ENCODE measurements around the gene IL17B. TPM values are rescaled to one million over a fixed set of nuclear protein-coding genes. Genes with fewer than 3 reads are reported as not detected.

IL17B gene
- total RNA-seq, 1 donor from 2014 or later: not detected

DNA sequence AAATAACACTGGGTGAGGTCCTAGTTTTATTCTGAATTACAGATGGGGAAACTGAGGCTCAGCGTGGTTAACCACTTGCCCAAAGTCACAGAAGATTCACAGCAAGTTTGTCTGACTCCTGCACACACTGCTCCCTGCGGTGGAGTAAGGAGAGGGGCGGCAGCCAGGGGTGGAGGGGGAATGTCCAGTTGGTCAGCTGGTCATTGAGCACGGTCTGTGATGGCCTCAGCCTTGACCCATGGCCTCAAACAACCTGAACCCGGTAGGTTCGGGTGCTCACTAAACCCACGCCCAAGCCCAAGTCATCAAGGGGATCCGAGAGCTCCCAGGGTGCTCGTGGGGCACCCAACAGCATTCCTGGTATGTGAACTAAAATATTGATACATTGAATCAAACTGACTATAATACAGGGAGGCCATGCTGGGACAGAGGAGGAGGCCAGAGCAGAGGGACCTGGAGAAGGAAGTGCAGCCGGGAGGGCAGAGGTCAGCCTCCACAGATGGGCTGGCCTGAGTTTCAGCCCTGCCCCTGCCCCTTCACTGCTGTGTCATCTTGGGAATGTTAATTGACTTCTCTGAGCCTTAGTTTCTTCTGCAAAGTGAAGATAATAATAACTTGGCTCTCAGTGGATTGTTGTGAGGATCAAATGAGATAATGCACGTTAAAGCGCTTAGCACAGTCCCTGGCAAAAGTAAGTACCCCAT, 3.6 kb upstream of the IL17B start:
- Mint-ChIP-seq H3K4me1 (no peaks in the 10 kb centered on the region), H3K9me3 (no peaks in the 10 kb centered on the region), H3K27me3 (no peaks in the 10 kb centered on the region), H3K4me3 (no peak overlapping the region), H3K27ac (no peak overlapping the region), H3K36me3 (ENCODE audit: low read depth) (no peaks in the 10 kb centered on the region)
- no peak for DNase-seq
- intact Hi-C loops (cut with micrococcal nuclease): loop anchor here (1.0 kb wide), 2 partner anchors 52 to 182 kb away; no protein-coding TSS in a partner anchor

DNA sequence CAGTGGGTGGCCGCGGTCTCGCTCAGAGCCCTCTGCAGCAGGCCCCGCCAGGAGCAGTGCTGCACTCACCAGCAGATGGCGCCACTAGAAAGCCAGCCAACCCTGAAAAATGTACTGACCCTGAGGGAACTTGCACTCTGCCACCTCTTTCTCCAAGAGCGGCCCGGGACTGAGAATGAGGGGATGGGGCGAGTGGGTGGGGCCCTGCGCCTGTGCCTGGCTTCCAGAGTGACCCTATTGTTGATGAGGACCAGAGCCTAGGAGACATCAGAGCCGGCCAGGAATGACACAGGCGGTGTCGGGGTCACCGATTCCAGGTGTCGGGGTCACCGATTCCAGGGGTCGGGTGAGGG, 2.9 kb upstream of the IL17B start:
- intact Hi-C loops (cut with micrococcal nuclease): loop anchor here (1.0 kb wide), 2 partner anchors 52 to 182 kb away; no protein-coding TSS in a partner anchor
- Mint-ChIP-seq H3K9me3 (no peaks in the 10 kb centered on the region), H3K4me1 (no peaks in the 10 kb centered on the region), H3K4me3 (no peak overlapping the region), H3K27ac (no peak overlapping the region), H3K36me3 (ENCODE audit: low read depth) (no peaks in the 10 kb centered on the region), H3K27me3 (no peaks in the 10 kb centered on the region)
- DNase-seq: peak; percentile 92

DNA sequence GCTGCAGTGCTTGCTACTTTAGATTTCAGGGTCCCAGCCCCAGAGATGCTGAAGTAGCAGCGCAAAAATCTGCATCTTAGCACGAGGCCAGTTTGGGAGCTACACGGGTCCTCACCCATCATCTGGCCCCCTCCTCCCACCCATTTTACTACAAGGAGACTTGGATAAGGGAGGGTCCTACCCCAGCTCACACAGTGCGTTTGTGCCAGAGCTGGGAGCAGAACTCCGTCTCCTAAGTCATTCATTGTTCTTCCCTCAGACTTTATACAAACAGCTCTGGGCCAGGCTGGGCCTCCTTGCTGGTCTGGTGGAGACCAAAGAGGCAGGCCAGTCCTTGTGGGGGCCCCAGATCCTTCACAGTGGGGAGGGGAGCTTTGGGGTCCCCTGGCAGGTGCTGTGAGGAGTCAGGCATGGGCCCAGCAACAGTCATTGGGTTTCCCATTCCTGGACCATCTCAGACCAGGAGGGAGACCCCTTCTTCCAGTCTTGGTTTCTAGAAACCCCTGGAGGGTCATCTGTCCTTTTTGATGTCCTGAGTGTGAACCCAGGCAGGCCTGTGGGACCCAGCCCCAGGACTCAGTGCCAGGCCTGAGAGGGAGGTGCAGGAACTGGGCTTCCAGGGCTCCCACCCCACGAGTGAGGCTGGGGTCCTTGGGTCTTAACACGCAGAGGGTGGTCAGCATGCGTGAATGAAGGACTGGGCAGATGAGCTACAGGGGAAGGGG, 2.3 kb upstream of the IL17B start:
- no peak overlapping the region for H3K4me3 Mint-ChIP-seq
- no peaks in the 10 kb centered on the region for H3K4me1 Mint-ChIP-seq
- intact Hi-C loops (cut with micrococcal nuclease): no loop called here
- no peaks in the 10 kb centered on the region for H3K27me3 Mint-ChIP-seq
- no peaks in the 10 kb centered on the region for H3K9me3 Mint-ChIP-seq
- no peaks in the 10 kb centered on the region for H3K36me3 Mint-ChIP-seq (ENCODE audit: low read depth)
- no peak overlapping the region for H3K27ac Mint-ChIP-seq
- no peak for DNase-seq

DNA sequence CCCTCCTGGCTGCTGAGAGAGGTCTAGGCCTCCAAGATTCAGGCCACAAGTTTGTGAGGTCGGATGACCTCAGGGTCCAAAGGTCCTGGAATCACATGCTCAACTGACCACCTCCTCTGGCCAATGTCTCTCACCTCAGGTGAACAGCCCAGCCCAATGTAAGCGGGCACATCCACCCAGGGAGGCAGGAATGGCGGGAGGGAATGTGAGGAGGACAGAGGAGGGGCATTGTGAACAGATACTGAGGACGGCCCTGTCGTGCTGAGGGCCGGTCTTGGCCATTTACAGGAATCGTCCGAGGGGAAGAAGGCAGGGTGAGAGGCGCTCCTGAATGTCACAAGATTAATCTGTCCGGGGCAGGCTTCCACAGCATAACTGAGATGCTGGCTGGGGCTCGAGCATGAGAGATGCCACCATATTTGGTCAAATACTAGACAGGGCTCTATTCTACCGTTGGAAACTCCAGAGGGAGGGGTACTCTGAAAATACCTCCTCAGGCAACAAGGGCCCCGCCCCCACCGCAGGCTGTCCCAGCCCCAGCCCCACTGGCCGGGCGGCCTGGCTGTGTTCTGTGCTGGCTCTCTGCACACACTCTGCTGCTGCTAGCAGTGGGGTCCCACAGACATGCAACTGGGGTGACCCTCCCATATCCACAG, 1.5 kb upstream of the IL17B start:
- no peaks in the 10 kb centered on the region for H3K9me3 Mint-ChIP-seq
- H3K4me1 Mint-ChIP-seq: no peaks in the 10 kb centered on the region
- no peak for DNase-seq
- H3K27ac Mint-ChIP-seq: no peak overlapping the region
- H3K36me3 Mint-ChIP-seq (ENCODE audit: low read depth): no peaks in the 10 kb centered on the region
- H3K27me3 Mint-ChIP-seq: no peaks in the 10 kb centered on the region
- intact Hi-C loops (cut with micrococcal nuclease): no loop called here
- no peak overlapping the region for H3K4me3 Mint-ChIP-seq

- intact Hi-C loops (cut with micrococcal nuclease): no loop called here
- no peak overlapping the region for H3K27ac Mint-ChIP-seq
- no peak for DNase-seq
- H3K4me3 Mint-ChIP-seq: no peak overlapping the region
- H3K4me1 Mint-ChIP-seq: no peaks in the 10 kb centered on the region
- no peaks in the 10 kb centered on the region for H3K27me3 Mint-ChIP-seq
- no peaks in the 10 kb centered on the region for H3K9me3 Mint-ChIP-seq
- no peaks in the 10 kb centered on the region for H3K36me3 Mint-ChIP-seq (ENCODE audit: low read depth)
These were observed 804 bp upstream of the IL17B start for GRCh38 chr5:149379818-149380374.

GRCh38 chr5:149378241-149378820, 761 bp downstream of the IL17B start:
- Mint-ChIP-seq H3K4me3 (no peak overlapping the region), H3K36me3 (ENCODE audit: low read depth) (no peaks in the 10 kb centered on the region), H3K27me3 (no peaks in the 10 kb centered on the region), H3K9me3 (no peaks in the 10 kb centered on the region), H3K27ac (no peak overlapping the region), H3K4me1 (no peaks in the 10 kb centered on the region)
- intact Hi-C loops (cut with micrococcal nuclease): no loop called here
- DNase-seq: no peak

DNA sequence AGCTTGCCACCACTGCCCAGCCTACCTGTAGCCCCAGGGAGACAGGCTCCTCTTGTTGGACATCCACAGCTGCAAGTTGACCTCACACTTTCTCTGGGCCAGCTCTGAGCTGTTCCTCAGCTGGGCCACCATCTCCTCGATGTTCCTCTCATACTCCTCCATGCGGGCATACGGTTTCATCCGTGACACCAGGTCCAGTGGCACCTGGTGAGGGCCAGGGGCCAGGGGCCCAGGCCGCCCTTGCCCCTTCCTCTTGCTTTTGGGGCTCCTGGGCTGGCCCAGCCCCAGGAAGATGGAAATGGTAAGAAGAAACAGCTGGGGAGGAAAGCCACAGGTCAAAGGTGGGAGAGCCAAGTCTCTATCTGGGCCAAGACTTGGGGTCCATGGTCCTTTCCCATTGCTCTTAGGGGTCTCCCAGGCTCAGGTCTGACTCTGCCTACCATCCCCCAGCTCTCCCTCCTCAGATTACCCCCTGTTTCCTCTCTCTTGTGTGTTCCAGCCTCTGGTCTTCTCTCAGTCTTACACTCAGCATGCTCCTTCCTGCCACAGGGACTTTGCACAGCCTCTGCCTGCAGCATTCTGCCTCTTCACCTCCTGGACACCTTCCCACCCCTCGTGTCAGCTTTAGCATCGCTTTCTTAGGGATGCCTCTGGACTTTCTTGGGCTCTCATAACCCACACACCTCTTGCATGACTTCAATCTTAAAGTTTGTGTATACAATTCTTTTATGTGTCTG, 2.2 kb downstream of the IL17B start:
- no peak overlapping the region for H3K4me3 Mint-ChIP-seq
- H3K9me3 Mint-ChIP-seq: no peaks in the 10 kb centered on the region
- no peak overlapping the region for H3K27ac Mint-ChIP-seq
- H3K36me3 Mint-ChIP-seq (ENCODE audit: low read depth): no peaks in the 10 kb centered on the region
- H3K27me3 Mint-ChIP-seq: no peaks in the 10 kb centered on the region
- no peak for DNase-seq
- intact Hi-C loops (cut with micrococcal nuclease): no loop called here
- H3K4me1 Mint-ChIP-seq: no peaks in the 10 kb centered on the region

GRCh38 chr5:149376104-149376503, 3.0 kb downstream of the IL17B start:
- H3K9me3 Mint-ChIP-seq: no peaks in the 10 kb centered on the region

GRCh38 chr5:149375434-149375833, 3.7 kb downstream of the IL17B start:
- intact Hi-C loops (cut with micrococcal nuclease): no loop called here
- H3K4me1 Mint-ChIP-seq: no peaks in the 10 kb centered on the region
- H3K27ac Mint-ChIP-seq: no peak overlapping the region
- H3K27me3 Mint-ChIP-seq: no peaks in the 10 kb centered on the region
- no peak overlapping the region for H3K4me3 Mint-ChIP-seq
- no peaks in the 10 kb centered on the region for H3K36me3 Mint-ChIP-seq (ENCODE audit: low read depth)
- no peak for DNase-seq
- no peaks in the 10 kb centered on the region for H3K9me3 Mint-ChIP-seq

More at GRCh38 chr5:149376104-149376503, 3.0 kb downstream of the IL17B start:
- H3K27ac Mint-ChIP-seq: no peak overlapping the region
- no peaks in the 10 kb centered on the region for H3K4me1 Mint-ChIP-seq
- H3K36me3 Mint-ChIP-seq (ENCODE audit: low read depth): no peaks in the 10 kb centered on the region
- intact Hi-C loops (cut with micrococcal nuclease): no loop called here
- no peak overlapping the region for H3K4me3 Mint-ChIP-seq
- no peaks in the 10 kb centered on the region for H3K27me3 Mint-ChIP-seq
- no peak for DNase-seq

DNA sequence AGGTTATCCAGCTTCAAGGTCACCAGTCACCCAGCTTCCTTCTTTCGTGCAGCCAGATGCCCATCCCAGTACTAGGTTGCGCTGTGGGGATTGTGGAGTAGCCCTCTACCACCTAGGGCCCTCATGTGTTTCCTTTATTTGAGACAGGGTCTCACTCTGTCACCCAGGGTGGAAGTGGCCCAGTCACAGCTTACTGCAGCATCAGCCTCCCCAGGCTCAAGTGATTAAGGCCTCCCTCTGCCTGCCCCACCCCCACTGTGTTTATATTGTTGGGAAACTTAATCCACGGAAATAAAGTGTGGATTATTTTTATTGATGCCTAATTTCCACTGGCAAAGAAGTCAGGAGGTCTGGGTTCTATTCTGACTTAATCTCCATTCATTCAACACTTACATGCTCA, 4.3 kb downstream of the IL17B start:
- Mint-ChIP-seq H3K9me3 (no peaks in the 10 kb centered on the region), H3K4me3 (no peak overlapping the region), H3K27ac (no peak overlapping the region), H3K4me1 (no peaks in the 10 kb centered on the region), H3K27me3 (no peaks in the 10 kb centered on the region), H3K36me3 (ENCODE audit: low read depth) (no peaks in the 10 kb centered on the region)
- DNase-seq: no peak
- intact Hi-C loops (cut with micrococcal nuclease): no loop called here

DNA sequence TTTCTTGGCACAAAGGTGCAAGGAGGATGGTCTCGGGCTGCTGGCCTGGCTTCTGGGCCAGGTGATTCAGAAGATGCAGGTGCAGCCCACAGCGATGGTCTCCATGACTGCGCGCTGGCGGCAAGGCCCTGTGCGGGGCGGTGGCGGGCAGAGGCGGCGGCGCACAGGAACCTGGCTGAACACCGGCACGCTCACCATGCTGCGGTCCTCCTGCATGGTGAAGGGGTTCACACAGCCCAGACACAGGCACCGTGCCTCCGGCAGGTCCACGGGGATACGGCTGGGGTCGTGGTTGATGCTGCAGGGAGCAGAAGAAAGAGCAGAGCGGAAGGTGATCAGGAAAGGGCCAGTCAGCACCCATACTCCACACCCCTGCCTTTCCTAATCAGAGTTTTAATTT, 4.8 kb downstream of the IL17B start:
- intact Hi-C loops (cut with micrococcal nuclease): no loop called here
- no peak for DNase-seq
- H3K27me3 Mint-ChIP-seq: no peaks in the 10 kb centered on the region

DNA sequence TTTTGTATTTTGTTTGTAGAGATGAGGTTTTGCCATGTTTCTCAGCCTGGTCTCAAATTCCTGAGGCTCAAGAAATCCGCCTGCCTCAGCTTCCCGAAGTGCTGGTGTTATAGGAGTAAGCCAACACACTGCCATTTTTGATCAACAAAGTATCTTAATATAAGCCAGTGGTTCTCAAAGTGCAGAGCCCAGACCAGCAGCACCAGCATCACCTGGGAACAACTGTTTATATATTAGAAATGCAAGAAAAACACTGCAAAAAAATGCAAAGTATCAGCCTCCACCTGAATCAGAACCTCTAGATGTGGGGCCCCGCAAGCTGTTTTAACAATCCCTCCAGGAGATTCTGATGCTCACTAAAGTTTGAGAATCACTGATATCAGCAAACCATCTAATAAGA, 6.2 kb downstream of the IL17B start:
- no peaks in the 10 kb centered on the region for H3K27me3 Mint-ChIP-seq
- H3K27ac Mint-ChIP-seq: no peak overlapping the region
- DNase-seq: no peak
- no peaks in the 10 kb centered on the region for H3K9me3 Mint-ChIP-seq
- no peaks in the 10 kb centered on the region for H3K4me1 Mint-ChIP-seq
- peaks cover 5% of the 10 kb centered on the region for H3K36me3 Mint-ChIP-seq (ENCODE audit: low read depth)
- intact Hi-C loops (cut with micrococcal nuclease): no loop called here
- H3K4me3 Mint-ChIP-seq: no peak overlapping the region

More for the DNA sequence above, 4.8 kb downstream of the IL17B start:
- no peak overlapping the region for H3K27ac Mint-ChIP-seq
- H3K36me3 Mint-ChIP-seq (ENCODE audit: low read depth): peaks cover under 1% of the 10 kb centered on the region
- no peaks in the 10 kb centered on the region for H3K9me3 Mint-ChIP-seq
- H3K4me1 Mint-ChIP-seq: no peaks in the 10 kb centered on the region
- H3K4me3 Mint-ChIP-seq: no peak overlapping the region

DNA sequence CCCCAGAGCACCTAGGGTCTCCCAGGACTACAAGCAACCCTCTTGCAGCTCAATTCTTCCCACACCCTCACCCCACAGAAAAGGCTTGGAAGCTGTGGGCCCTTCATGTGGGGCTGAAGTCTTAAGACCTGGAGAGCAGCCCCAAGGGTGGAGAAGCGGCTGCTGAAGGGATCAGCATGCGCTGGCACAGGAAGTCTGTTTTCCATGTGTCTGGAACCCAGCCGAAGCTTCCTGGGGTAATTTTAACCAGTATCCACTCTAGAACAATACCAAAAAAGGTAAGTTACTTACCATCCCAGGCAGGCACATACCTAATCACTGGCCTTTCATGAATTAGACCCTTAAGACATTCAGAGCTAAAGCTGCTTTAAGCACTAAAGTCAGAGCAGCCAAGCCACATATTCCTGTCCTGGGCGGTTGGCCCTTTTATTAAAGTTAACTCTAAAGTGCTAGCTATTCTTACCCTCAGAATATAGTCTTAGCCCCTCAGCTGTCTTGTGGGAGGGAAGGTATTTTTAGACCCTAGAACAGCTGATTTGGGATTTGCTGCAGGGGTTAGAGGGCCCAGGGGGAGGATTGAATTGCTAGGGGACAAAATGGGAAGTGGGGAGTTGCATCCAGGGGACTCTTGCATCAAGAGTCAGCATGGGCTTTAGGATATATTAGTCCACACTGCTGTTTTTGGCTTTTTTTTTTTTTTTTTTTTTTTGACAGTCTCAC, 6.9 kb downstream of the IL17B start:
- intact Hi-C loops (cut with micrococcal nuclease): no loop called here
- H3K4me3 Mint-ChIP-seq: no peak overlapping the region
- H3K36me3 Mint-ChIP-seq (ENCODE audit: low read depth): peaks cover 5% of the 10 kb centered on the region
- DNase-seq: no peak
- no peaks in the 10 kb centered on the region for H3K9me3 Mint-ChIP-seq
- no peak overlapping the region for H3K27ac Mint-ChIP-seq
- no peaks in the 10 kb centered on the region for H3K27me3 Mint-ChIP-seq
- H3K4me1 Mint-ChIP-seq: no peaks in the 10 kb centered on the region

Data from activated CD4-positive, alpha-beta T cell treated with anti-CD3 and anti-CD28 coated beads, Interleukin-2, amount 10 ng/mL, durations not matched to agents 24 days and 14 days (primary cell).